HG03565 (cell line): ENCODE measurements around the gene SLC13A4.
"Not testable (repeated sequence)": the region's sequence is repeated elsewhere in the genome, so short reads cannot be mapped to it uniquely, and the experiment has no call there.

ENCODE experiments used
- ATAC-seq: cut with Tn5 transposase; IDR thresholded peaks from one replicate; pipeline ENCODE4 v1.9.1; 2021; ENCODE audit warnings: mild to moderate bottlenecking, moderate library complexity; ENCODE audit not compliant: unreplicated experiment

The SLC13A4 gene

GRCh38 chr7:135666846-135667245 lies 61.1 kb downstream of the SLC13A4 start:
- no peak for ATAC-seq

- no peak for ATAC-seq
These were observed 61.8 kb downstream of the SLC13A4 start for GRCh38 chr7:135666156-135666555.

GRCh38 chr7:135665042-135665441 lies 62.9 kb downstream of the SLC13A4 start:
- no peak for ATAC-seq

GRCh38 chr7:135664046-135664589 lies 63.9 kb downstream of the SLC13A4 start:
- no peak for ATAC-seq

- ATAC-seq, result peak; percentile 88
These were observed 65.4 kb downstream of the SLC13A4 start, which contains the start of gene STMP1 for GRCh38 chr7:135662373-135663114. Gene STMP1 (plus strand): TSS chr7:135662514.

- ATAC-seq, result no peak
These were observed 65.9 kb downstream of the SLC13A4 start for GRCh38 chr7:135662123-135662372.

- ATAC-seq, result no peak
These were observed 66.5 kb downstream of the SLC13A4 start for GRCh38 chr7:135661311-135662122.

GRCh38 chr7:135659159-135659846 lies 68.7 kb downstream of the SLC13A4 start:
- ATAC-seq, result no peak

GRCh38 chr7:135658564-135658963 lies 69.4 kb downstream of the SLC13A4 start:
- ATAC-seq, result no peak

GRCh38 chr7:135653340-135654080 lies 74.5 kb downstream of the SLC13A4 start:
- ATAC-seq, result no peak

GRCh38 chr7:135650831-135651573 lies 77.0 kb downstream of the SLC13A4 start:
- ATAC-seq, result no peak

GRCh38 chr7:135648235-135648634 lies 79.8 kb downstream of the SLC13A4 start:
- ATAC-seq, result no peak

- no peak for ATAC-seq
These were observed 80.2 kb downstream of the SLC13A4 start for GRCh38 chr7:135647755-135648154.

GRCh38 chr7:135645296-135645904 lies 82.6 kb downstream of the SLC13A4 start:
- peak; percentile 48 for ATAC-seq

- ATAC-seq, result no peak
These were observed 83.3 kb downstream of the SLC13A4 start for GRCh38 chr7:135644729-135645128.

GRCh38 chr7:135644154-135644553 lies 83.8 kb downstream of the SLC13A4 start:
- ATAC-seq, result no peak

- not testable (repeated sequence) for ATAC-seq
These were observed 88.3 kb downstream of the SLC13A4 start for GRCh38 chr7:135639690-135640089.

GRCh38 chr7:135634191-135634878 lies 93.7 kb downstream of the SLC13A4 start:
- ATAC-seq, result no peak
